ENCODE results near the gene PDE4D.

DNA sequence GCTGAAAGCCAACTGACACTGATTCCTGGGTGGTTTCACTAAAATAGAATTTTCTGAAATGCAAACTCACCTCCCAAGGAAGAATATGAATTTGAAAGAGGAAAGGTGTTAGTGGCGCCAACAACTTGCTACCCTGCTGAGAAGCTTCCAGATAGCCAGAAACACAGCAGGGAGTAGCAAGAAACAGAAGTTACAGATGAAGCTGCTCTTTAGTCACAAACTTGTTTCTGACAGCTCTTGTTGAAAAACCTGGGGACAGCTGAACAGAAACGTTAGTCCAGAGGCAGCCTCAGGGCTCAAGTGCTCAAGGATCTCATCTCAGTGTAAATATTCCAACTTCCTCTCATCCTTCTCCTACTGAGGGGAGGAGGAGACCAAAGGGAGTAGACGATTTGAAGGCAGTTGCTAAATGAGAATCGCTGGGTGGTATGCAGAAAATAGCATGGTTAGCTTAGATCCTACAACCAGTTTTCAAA is 184.1 kb downstream of the PDE4D start:
- TF ChIP-seq POLR2A (IDR thresholded peaks at IDR 0.05; ENCODE audit: low read depth, low read length) (no peak), POLR2AphosphoS5 (IDR thresholded peaks at IDR 0.05; ENCODE audit: low read depth, low read length) (no peak), SPI1 (IDR thresholded peaks at IDR 0.05; ENCODE audit: low read depth, low read length) (no peak), TAF1 (IDR thresholded peaks at IDR 0.05; ENCODE audit: low read depth, low read length) (no peak), POU2F2 (IDR thresholded peaks at IDR 0.05; ENCODE audit: low read depth, low read length) (no peak), PAX5 (IDR thresholded peaks at IDR 0.05; ENCODE audit: insufficient read depth, low read length, severe bottlenecking) (no peak)
